H1 (cell line): ENCODE results near the gene HOXB8. TPM values are rescaled to one million over a fixed set of nuclear protein-coding genes. Genes with fewer than 3 reads are reported as not detected.

Experiments used
- polyA plus RNA-seq, 7 experiments: library from polyadenylated mRNA; depleted of rRNA in 3 of 7; stranded (reverse) in 5 of 7; unstranded in 2 of 7; fragments of >200 nt in 5 of 7; fragments of 200-250 nt in 2 of 7; gene quantifications; 1 replicate in 5 of 7; 2 replicates in 1 of 7; 4 replicates in 1 of 7; pipeline versions ENCODE4 v1.2.1 to v1.2.3, GENCODE V29; 2011 to 2013; ENCODE audit warnings: missing spikeins in 2 of 7, mixed read lengths in 2 of 7
- total RNA-seq: library from RNA; stranded (reverse); fragmentation: NEBNext Ultra II Directional; extraction: Animal tissue kit (Norgen Biotek cat#: 25700); gene quantifications from 2 replicates; pipeline ENCODE4 v1.2.1, GENCODE V29; 2021
- TF ChIP-seq, protein P1 (sequence below): fragments of 300-600 bp; sonication (generic); IDR thresholded peaks from 2 replicates; pipeline ENCODE4 v1.7.1; 2012; ENCODE audit warnings: low read length, moderate library complexity, mild to moderate bottlenecking, inconsistent platforms; ENCODE audit not compliant: insufficient replicate concordance

The HOXB8 gene
- total and polyA plus RNA-seq, 2 of the 8 experiments (the other 6 are each of a cell fraction or from before 2014, with no cell fraction given), result not detected

DNA sequence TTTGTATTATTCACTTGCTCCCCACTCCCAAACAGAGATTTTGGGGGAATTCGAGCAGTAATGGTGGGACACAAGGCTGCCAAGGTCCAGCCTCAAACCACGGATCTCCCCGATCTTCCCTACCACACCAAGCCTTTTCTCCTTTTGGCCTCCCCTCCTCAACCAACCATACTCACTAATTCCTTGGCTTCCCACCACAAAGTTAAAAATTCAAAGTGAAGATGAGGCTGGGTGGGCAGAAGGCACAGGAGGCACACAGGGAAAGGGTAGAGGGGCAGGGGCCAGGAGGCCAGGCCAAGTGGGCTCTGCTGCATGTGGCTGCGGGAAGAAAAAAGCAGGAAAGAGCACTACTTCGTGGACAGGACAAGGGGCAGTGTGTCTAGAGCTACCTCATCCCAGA is 52.2 kb downstream of the HOXB8 start (continued):
- TF ChIP-seq, protein P1, sequence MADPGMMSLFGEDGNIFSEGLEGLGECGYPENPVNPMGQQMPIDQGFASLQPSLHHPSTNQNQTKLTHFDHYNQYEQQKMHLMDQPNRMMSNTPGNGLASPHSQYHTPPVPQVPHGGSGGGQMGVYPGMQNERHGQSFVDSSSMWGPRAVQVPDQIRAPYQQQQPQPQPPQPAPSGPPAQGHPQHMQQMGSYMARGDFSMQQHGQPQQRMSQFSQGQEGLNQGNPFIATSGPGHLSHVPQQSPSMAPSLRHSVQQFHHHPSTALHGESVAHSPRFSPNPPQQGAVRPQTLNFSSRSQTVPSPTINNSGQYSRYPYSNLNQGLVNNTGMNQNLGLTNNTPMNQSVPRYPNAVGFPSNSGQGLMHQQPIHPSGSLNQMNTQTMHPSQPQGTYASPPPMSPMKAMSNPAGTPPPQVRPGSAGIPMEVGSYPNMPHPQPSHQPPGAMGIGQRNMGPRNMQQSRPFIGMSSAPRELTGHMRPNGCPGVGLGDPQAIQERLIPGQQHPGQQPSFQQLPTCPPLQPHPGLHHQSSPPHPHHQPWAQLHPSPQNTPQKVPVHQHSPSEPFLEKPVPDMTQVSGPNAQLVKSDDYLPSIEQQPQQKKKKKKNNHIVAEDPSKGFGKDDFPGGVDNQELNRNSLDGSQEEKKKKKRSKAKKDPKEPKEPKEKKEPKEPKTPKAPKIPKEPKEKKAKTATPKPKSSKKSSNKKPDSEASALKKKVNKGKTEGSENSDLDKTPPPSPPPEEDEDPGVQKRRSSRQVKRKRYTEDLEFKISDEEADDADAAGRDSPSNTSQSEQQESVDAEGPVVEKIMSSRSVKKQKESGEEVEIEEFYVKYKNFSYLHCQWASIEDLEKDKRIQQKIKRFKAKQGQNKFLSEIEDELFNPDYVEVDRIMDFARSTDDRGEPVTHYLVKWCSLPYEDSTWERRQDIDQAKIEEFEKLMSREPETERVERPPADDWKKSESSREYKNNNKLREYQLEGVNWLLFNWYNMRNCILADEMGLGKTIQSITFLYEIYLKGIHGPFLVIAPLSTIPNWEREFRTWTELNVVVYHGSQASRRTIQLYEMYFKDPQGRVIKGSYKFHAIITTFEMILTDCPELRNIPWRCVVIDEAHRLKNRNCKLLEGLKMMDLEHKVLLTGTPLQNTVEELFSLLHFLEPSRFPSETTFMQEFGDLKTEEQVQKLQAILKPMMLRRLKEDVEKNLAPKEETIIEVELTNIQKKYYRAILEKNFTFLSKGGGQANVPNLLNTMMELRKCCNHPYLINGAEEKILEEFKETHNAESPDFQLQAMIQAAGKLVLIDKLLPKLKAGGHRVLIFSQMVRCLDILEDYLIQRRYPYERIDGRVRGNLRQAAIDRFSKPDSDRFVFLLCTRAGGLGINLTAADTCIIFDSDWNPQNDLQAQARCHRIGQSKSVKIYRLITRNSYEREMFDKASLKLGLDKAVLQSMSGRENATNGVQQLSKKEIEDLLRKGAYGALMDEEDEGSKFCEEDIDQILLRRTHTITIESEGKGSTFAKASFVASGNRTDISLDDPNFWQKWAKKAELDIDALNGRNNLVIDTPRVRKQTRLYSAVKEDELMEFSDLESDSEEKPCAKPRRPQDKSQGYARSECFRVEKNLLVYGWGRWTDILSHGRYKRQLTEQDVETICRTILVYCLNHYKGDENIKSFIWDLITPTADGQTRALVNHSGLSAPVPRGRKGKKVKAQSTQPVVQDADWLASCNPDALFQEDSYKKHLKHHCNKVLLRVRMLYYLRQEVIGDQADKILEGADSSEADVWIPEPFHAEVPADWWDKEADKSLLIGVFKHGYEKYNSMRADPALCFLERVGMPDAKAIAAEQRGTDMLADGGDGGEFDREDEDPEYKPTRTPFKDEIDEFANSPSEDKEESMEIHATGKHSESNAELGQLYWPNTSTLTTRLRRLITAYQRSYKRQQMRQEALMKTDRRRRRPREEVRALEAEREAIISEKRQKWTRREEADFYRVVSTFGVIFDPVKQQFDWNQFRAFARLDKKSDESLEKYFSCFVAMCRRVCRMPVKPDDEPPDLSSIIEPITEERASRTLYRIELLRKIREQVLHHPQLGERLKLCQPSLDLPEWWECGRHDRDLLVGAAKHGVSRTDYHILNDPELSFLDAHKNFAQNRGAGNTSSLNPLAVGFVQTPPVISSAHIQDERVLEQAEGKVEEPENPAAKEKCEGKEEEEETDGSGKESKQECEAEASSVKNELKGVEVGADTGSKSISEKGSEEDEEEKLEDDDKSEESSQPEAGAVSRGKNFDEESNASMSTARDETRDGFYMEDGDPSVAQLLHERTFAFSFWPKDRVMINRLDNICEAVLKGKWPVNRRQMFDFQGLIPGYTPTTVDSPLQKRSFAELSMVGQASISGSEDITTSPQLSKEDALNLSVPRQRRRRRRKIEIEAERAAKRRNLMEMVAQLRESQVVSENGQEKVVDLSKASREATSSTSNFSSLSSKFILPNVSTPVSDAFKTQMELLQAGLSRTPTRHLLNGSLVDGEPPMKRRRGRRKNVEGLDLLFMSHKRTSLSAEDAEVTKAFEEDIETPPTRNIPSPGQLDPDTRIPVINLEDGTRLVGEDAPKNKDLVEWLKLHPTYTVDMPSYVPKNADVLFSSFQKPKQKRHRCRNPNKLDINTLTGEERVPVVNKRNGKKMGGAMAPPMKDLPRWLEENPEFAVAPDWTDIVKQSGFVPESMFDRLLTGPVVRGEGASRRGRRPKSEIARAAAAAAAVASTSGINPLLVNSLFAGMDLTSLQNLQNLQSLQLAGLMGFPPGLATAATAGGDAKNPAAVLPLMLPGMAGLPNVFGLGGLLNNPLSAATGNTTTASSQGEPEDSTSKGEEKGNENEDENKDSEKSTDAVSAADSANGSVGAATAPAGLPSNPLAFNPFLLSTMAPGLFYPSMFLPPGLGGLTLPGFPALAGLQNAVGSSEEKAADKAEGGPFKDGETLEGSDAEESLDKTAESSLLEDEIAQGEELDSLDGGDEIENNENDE, result no peak
